GM21825 (cell line): ENCODE results near the gene FAM131B.

ENCODE experiments used
- ATAC-seq: cut with Tn5 transposase; IDR thresholded peaks from one replicate; pipeline ENCODE4 v1.9.1; 2021; ENCODE audit warnings: mild to moderate bottlenecking, moderate library complexity; ENCODE audit not compliant: unreplicated experiment

The FAM131B gene

GRCh38 chr7:143360788-143361551 lies 1.5 kb downstream of the FAM131B start:
- no peak for ATAC-seq

GRCh38 chr7:143359771-143360353 lies 2.7 kb downstream of the FAM131B start:
- no peak for ATAC-seq

GRCh38 chr7:143358626-143359025 lies 3.9 kb downstream of the FAM131B start:
- no peak for ATAC-seq

GRCh38 chr7:143356414-143357050 lies 6.0 kb downstream of the FAM131B start:
- no peak for ATAC-seq

GRCh38 chr7:143355450-143356385 lies 6.8 kb downstream of the FAM131B start:
- no peak for ATAC-seq

- ATAC-seq: no peak
Measured at GRCh38 chr7:143354965-143355364, 7.5 kb downstream of the FAM131B start.

GRCh38 chr7:143354376-143354775 lies 8.1 kb downstream of the FAM131B start:
- no peak for ATAC-seq

GRCh38 chr7:143352531-143353002 lies 9.9 kb downstream of the FAM131B start:
- no peak for ATAC-seq

GRCh38 chr7:143351574-143351973 lies 10.9 kb downstream of the FAM131B start:
- no peak for ATAC-seq

GRCh38 chr7:143351060-143351459 lies 11.5 kb downstream of the FAM131B start:
- ATAC-seq: no peak

- no peak for ATAC-seq
Measured at GRCh38 chr7:143347950-143348349, 14.6 kb downstream of the FAM131B start.

GRCh38 chr7:143346018-143346417 lies 16.5 kb downstream of the FAM131B start:
- no peak for ATAC-seq

GRCh38 chr7:143345428-143345900 lies 17.0 kb downstream of the FAM131B start:
- ATAC-seq: peak; percentile 80

GRCh38 chr7:143343596-143343995 lies 18.9 kb downstream of the FAM131B start:
- no peak for ATAC-seq

GRCh38 chr7:143341842-143342241 lies 20.7 kb downstream of the FAM131B start:
- no peak for ATAC-seq

GRCh38 chr7:143337216-143337615 lies 25.3 kb downstream of the FAM131B start:
- no peak for ATAC-seq

- no peak for ATAC-seq
Measured at GRCh38 chr7:143334244-143334643, 28.3 kb downstream of the FAM131B start.

GRCh38 chr7:143331179-143331801 lies 31.2 kb downstream of the FAM131B start:
- no peak for ATAC-seq

- ATAC-seq: no peak
Measured at GRCh38 chr7:143329471-143330170, 32.9 kb downstream of the FAM131B start.

- no peak for ATAC-seq
Measured at GRCh38 chr7:143327903-143328302, 34.6 kb downstream of the FAM131B start.
